CD4-positive, alpha-beta T cell treated with Interleukin-1 beta for 1 hour (primary cell): ENCODE results near the gene NADK2.
"Not testable (repeated sequence)": the region's sequence is repeated elsewhere in the genome, so short reads cannot be mapped to it uniquely, and the experiment has no call there.

Experiments used
- DNase-seq, 2 donors: peaks; one replicate each; pipeline ENCODE4 v3.0.0-alpha.2; 2020 to 2022

NADK2 gene

GRCh38 chr5:36241631-36242533, at the start of gene NADK2:
TSS of gene NADK2 (minus strand) at chr5:36241925. CDS start at chr5:36241798, 127 bp downstream.
- peak; percentile 94 to 95 for DNase-seq

GRCh38 chr5:36285837-36286615, 44.3 kb upstream of the NADK2 start:
- DNase-seq, result no peak

- not testable (repeated sequence) for DNase-seq
Measured at GRCh38 chr5:36283775-36284174, 42.0 kb upstream of the NADK2 start.

GRCh38 chr5:36281626-36282025, 39.9 kb upstream of the NADK2 start:
- no peak for DNase-seq

GRCh38 chr5:36279054-36279698, 37.5 kb upstream of the NADK2 start:
- DNase-seq, result no peak

- no peak for DNase-seq
Measured at GRCh38 chr5:36277521-36278176, 35.9 kb upstream of the NADK2 start.

- DNase-seq, result no peak
Measured at GRCh38 chr5:36276864-36277263, 35.1 kb upstream of the NADK2 start.

- no peak for DNase-seq
Measured at GRCh38 chr5:36273809-36274526, 32.2 kb upstream of the NADK2 start.

GRCh38 chr5:36272136-36272690, 30.5 kb upstream of the NADK2 start:
- DNase-seq, result no peak

- no peak for DNase-seq
Measured at GRCh38 chr5:36270876-36271575, 29.3 kb upstream of the NADK2 start.

- no peak for DNase-seq
Measured at GRCh38 chr5:36270175-36270574, 28.4 kb upstream of the NADK2 start.

- no peak for DNase-seq
Measured at GRCh38 chr5:36269478-36269877, 27.8 kb upstream of the NADK2 start.

GRCh38 chr5:36267905-36268304, 26.2 kb upstream of the NADK2 start:
- DNase-seq, result no peak

GRCh38 chr5:36264202-36264760, 22.6 kb upstream of the NADK2 start:
- no peak for DNase-seq

- no peak for DNase-seq
Measured at GRCh38 chr5:36261186-36261585, 19.5 kb upstream of the NADK2 start.

- no peak for DNase-seq
Measured at GRCh38 chr5:36253575-36253974, 11.8 kb upstream of the NADK2 start.

GRCh38 chr5:36252722-36253365, 11.1 kb upstream of the NADK2 start:
- no peak for DNase-seq

- DNase-seq, result no peak
Measured at GRCh38 chr5:36251218-36251617, 9.5 kb upstream of the NADK2 start.

GRCh38 chr5:36250427-36250826, 8.7 kb upstream of the NADK2 start:
- no peak for DNase-seq
